ENCODE data around the gene SLC7A4. TPM values are rescaled to one million over a fixed set of nuclear protein-coding genes. Genes with fewer than 3 reads are reported as not detected.
"Not testable (repeated sequence)": the region's sequence is repeated elsewhere in the genome, so short reads cannot be mapped to it uniquely, and the experiment has no call there.

Gene SLC7A4
- total RNA-seq, 1 donor from 2014 or later, result 1.6 TPM

DNA sequence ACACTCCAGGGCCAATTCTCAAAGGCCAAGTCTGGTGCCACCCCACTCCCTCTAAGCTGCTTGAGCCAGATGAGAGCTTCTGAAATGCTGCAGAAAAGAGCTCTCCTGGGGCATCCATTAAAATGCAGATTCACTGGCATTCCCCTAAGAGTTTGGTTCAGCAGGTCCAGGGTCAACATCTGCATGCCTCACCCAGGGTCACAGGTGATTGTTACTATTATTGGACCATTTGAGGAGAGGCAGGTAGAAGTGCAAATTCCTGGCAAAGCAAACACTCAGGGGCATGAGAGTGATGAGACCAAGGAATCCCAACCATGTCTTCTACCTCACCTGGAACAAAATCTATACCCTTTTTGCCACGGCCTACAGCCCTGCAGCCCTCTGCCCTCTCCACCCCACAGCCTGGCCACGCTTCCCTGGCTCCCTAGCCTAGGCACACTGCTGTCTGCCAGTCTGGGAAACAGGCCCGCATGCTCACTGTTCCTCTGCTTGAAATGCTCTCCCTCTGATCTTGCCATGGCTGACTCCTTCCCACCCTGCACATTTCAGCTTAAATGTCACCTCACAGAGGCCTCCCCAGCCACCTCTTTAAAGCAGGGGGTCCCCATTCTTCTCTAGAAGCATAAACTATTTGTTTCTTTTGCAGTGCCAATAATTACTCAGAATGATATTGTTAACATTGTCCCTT is 21.8 kb downstream of the SLC7A4 start:
- Histone ChIP-seq H3K27ac (ENCODE audit: low read depth, low read length) (no peak overlapping the region), H3K36me3 (ENCODE audit: control insufficient read depth in 3 of 3, insufficient read depth in 3 of 3, low read length in 3 of 3) (no peaks in the 10 kb centered on the region), H3K4me1 (ENCODE audit: control insufficient read depth in 3 of 3, insufficient read depth in 3 of 3, low read length in 3 of 3) (peaks cover 7 to 17% (median 16%) of the 10 kb centered on the region in 3 donors), H3K4me3 (ENCODE audit: low read length in 3 of 3) (no peak overlapping the region), H3K9me3 (ENCODE audit: control insufficient read depth in 3 of 3, low read length in 3 of 3) (no peaks in the 10 kb centered on the region), H3K27me3 (ENCODE audit: control insufficient read depth in 3 of 3, insufficient read depth in 3 of 3, low read length in 3 of 3) (no peaks in the 10 kb centered on the region), H3K9ac (ENCODE audit: low read depth in 1 of 3, low read length in 3 of 3) (no peak overlapping the region)

DNA sequence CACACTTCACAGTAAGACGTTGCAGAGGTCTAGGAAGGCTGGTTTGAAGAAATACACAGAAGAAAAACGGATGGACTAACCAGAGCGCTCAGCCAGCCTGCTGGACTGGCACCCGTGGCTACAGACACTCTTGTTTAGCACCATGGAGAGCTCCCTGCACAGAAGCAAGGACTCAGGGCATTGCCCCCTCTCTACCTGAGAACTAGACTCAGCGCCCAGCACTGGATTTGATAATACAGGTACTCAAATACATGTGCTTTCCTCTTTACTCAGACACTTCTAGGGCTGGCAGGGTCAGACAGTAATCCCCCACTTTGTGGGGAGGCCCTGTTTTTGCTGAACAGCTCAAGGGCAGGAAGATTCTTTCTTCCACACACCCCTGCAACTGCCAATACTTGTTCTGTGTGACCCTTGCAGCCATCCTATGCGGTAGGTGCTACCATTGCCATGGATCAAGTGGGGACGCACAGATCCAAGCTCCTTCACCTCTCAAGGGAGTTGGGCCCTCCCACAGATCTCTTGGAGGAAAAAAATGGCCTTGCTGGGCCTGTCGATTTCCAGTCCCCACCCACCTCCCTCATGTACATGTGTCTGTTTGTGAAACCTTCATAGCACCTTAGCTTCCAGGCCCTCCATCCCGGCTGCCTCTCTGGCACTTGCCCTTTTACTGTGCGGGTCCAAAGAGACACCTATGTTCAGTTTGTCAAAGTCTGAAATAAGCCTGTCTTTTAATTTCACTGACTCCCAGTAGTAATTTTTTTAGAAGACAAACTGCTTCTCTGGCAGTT is 22.5 kb downstream of the SLC7A4 start:
- H3K9ac ChIP-seq (ENCODE audit: low read depth in 1 of 3, low read length in 3 of 3), result no peak overlapping the region

DNA sequence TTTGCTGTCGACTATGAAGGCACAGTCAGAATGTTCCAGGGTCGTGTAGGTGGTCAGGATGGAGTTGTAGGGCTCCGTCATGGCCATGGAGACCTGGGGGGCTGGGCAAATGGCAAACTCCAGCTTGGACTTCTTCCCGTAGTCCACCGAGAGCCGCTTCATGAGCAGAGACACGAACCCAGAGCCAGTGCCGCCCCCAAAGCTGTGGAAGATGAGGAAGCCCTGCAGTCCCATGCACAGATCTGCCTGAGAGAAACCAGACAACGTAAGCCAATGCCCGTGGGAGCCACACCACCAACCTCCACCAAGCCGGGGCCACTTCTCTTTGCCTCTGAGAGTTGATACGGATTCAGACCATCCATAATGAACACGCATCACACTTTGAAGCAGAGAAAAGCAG is 23.2 kb downstream of the SLC7A4 start:
- H3K9ac ChIP-seq (ENCODE audit: low read depth in 1 of 3, low read length in 3 of 3); H3K4me1 ChIP-seq (ENCODE audit: control insufficient read depth in 3 of 3, insufficient read depth in 3 of 3, low read length in 3 of 3): not testable (repeated sequence)

More for the DNA sequence above, 22.5 kb downstream of the SLC7A4 start:
- Histone ChIP-seq H3K27ac (ENCODE audit: low read depth, low read length) (no peak overlapping the region), H3K4me3 (ENCODE audit: low read length in 3 of 3) (no peak overlapping the region), H3K4me1 (ENCODE audit: control insufficient read depth in 3 of 3, insufficient read depth in 3 of 3, low read length in 3 of 3) (peaks cover 6 to 12% (median 11%) of the 10 kb centered on the region in 3 donors), H3K36me3 (ENCODE audit: control insufficient read depth in 3 of 3, insufficient read depth in 3 of 3, low read length in 3 of 3) (no peaks in the 10 kb centered on the region), H3K9me3 (ENCODE audit: control insufficient read depth in 3 of 3, low read length in 3 of 3) (no peaks in the 10 kb centered on the region), H3K27me3 (ENCODE audit: control insufficient read depth in 3 of 3, insufficient read depth in 3 of 3, low read length in 3 of 3) (no peaks in the 10 kb centered on the region)

DNA sequence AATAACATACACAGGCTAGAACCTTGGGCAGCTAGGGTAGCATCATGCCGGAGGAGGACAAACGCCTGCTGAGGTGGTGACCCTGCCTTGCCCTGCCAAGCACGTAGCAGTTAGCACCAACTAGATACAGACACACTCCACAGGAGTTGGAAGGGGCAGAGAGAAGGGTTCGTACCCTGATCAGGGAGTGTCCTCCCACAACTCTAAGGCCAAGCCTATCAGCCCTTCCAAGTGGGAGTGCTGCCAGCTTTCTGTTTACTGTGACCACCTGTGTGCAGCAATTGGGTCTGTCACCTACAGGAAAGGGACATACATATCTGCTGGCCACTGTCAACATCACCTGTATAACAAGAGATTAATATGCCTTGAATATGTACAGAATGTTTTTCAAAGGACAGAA is 28.6 kb downstream of the SLC7A4 start:
- Histone ChIP-seq H3K9ac (ENCODE audit: low read depth in 1 of 3, low read length in 3 of 3) (peak overlapping the region in 1 of 3 donors; percentile 43), H3K4me1 (ENCODE audit: control insufficient read depth in 3 of 3, insufficient read depth in 3 of 3, low read length in 3 of 3) (peaks cover 30 to 46% (median 35%) of the 10 kb centered on the region in 3 donors), H3K9me3 (ENCODE audit: control insufficient read depth in 3 of 3, low read length in 3 of 3) (no peaks in the 10 kb centered on the region), H3K27me3 (ENCODE audit: control insufficient read depth in 3 of 3, insufficient read depth in 3 of 3, low read length in 3 of 3) (no peaks in the 10 kb centered on the region), H3K27ac (ENCODE audit: low read depth, low read length) (no peak overlapping the region), H3K4me3 (ENCODE audit: low read length in 3 of 3) (peak overlapping the region in 2 of 3 donors; percentile 58 to 97), H3K36me3 (ENCODE audit: control insufficient read depth in 3 of 3, insufficient read depth in 3 of 3, low read length in 3 of 3) (peaks cover 13 to 18% (median 18%) of the 10 kb centered on the region in 3 donors)

More for the DNA sequence above, 23.2 kb downstream of the SLC7A4 start:
- H3K27ac ChIP-seq (ENCODE audit: low read depth, low read length); H3K27me3 ChIP-seq (ENCODE audit: control insufficient read depth in 3 of 3, insufficient read depth in 3 of 3, low read length in 3 of 3); H3K9me3 ChIP-seq (ENCODE audit: control insufficient read depth in 3 of 3, low read length in 3 of 3); H3K36me3 ChIP-seq (ENCODE audit: control insufficient read depth in 3 of 3, insufficient read depth in 3 of 3, low read length in 3 of 3); H3K4me3 ChIP-seq (ENCODE audit: low read length in 3 of 3): not testable (repeated sequence)

DNA sequence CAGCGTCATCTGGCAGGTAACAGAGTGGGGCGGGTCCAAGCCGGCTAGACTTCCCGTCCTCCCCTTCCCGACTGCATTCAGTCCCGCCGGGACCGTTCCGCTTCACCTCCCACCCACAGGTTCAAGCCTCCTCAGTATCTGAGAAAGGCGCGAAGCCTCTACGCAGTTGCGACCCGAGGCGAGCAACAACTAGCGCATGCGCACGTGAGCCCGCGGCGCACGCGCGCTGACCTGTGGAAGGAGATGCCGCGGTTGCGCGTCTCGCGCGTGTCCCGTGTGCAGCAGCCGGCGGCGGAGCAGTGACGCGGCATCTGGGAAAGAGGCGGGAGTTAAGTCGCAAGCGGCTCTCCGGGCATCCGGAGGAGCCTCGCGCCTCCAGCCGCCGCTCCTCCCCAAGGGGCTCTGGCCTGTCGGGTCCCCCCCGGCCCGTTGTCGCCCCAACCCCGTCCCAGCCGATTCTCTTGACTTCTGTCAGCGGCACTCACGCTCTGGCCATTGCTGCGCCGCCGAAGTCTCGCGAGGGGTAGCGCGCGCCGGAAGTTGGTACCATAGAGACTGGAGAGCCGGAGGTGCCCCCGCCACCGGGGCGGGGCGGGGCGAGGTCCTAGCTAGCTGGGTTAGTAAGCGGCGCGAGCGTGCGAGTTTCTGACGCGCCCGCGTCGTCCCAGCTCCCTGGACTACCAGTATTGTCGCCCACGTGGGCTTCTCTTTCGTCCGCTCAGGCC is 30.6 kb downstream of the SLC7A4 start, which contains the start of gene THAP7:
THAP7 (minus strand) TSS at position 518 of the 725 bp plus-strand sequence; CDS start at position 311, 207 bp downstream.
- H3K27ac ChIP-seq (ENCODE audit: low read depth, low read length), result peak within 1 kb of the TSS; percentile 98
- peak within 1 kb of the TSS; percentile 95 to 96 (median 95) for H3K9ac ChIP-seq (ENCODE audit: low read depth in 1 of 3, low read length in 3 of 3)
- no peaks in the 10 kb centered on the region for H3K27me3 ChIP-seq (ENCODE audit: control insufficient read depth in 3 of 3, insufficient read depth in 3 of 3, low read length in 3 of 3)
- peaks cover 29 to 31% (median 31%) of the 10 kb centered on the region in 3 donors for H3K36me3 ChIP-seq (ENCODE audit: control insufficient read depth in 3 of 3, insufficient read depth in 3 of 3, low read length in 3 of 3)
- peak within 1 kb of the TSS; percentile 87 to 97 (median 94) for H3K4me3 ChIP-seq (ENCODE audit: low read length in 3 of 3)
- no peaks in the 10 kb centered on the region for H3K9me3 ChIP-seq (ENCODE audit: control insufficient read depth in 3 of 3, low read length in 3 of 3)
- H3K4me1 ChIP-seq (ENCODE audit: control insufficient read depth in 3 of 3, insufficient read depth in 3 of 3, low read length in 3 of 3), result peaks cover 30 to 46% (median 37%) of the 10 kb centered on the region in 3 donors

DNA sequence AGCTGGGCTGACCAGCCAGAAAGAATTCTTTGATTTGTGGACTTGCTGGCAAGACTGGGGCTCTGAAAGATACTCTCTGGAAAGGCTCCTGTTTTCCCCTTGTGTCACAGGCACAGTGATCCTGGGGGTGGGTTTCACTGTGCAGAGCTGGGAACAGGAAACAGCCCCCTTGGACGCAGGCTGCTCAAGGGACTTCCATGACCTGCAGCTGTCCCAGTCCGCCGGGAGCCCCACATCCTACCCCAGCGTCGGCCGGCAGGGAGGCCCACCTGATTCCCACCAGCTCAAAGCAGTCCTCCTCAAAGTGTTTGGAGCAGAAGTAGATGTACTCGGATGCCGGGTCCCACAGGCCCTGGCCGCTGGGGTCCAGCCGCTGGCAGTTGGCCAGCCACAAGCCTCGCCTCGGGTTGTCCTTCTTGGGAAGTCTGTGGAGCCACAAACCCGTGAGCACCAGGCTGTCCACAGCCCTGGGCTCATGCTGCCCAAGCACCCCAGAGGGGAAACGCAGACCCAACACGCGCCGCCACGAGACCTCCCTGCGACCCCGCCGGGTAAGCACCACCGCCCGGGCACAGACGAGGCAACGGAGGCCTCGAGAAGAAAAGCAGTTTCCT is 31.3 kb downstream of the SLC7A4 start:
- Histone ChIP-seq H3K4me1 (ENCODE audit: control insufficient read depth in 3 of 3, insufficient read depth in 3 of 3, low read length in 3 of 3) (peaks cover 30 to 46% (median 37%) of the 10 kb centered on the region in 3 donors), H3K4me3 (ENCODE audit: low read length in 3 of 3) (peak overlapping the region; percentile 87 to 97 (median 94)), H3K9ac (ENCODE audit: low read depth in 1 of 3, low read length in 3 of 3) (peak overlapping the region; percentile 95 to 96 (median 95)), H3K9me3 (ENCODE audit: control insufficient read depth in 3 of 3, low read length in 3 of 3) (no peaks in the 10 kb centered on the region), H3K27me3 (ENCODE audit: control insufficient read depth in 3 of 3, insufficient read depth in 3 of 3, low read length in 3 of 3) (no peaks in the 10 kb centered on the region), H3K27ac (ENCODE audit: low read depth, low read length) (peak overlapping the region; percentile 98), H3K36me3 (ENCODE audit: control insufficient read depth in 3 of 3, insufficient read depth in 3 of 3, low read length in 3 of 3) (peaks cover 35 to 36% (median 35%) of the 10 kb centered on the region in 3 donors)

DNA sequence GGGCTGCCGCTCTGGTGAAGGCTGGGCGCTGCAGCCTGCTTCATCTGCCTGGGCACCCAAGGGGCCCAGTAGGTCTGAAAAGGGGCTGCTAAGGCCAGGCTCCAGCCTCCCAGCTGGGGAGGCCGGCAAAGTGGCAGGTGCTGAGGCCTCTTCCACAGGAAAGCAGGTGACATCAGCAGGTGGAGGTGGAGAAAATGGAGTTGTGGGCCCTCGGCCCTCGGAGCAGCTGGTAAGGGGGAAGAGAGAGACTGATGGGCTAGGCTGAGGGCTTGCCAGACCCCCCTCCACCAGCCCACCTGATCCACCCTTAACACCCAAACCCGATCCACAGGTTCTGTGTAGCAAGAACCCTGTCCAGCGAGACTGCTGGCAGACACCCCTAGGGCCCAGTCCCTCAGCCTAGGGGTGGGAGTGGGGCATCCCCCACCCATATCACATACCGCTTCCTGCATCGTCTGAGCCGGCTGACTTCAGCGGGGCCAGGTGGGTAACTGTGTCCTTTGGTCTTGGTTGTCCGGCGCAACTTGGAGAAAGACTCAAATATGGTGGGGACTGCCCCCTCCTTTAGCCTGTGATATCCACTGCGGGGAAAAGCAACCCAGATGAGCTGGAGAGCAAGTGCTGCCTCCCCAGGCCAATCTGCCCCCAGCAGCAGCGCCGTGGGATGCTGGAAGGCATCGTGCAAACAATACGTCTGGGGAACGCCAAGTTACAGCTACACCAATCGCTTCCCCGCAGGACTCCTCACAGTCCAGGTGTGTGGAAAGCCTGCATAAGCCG is 32.0 kb downstream of the SLC7A4 start:
- Histone ChIP-seq H3K9ac (ENCODE audit: low read depth in 1 of 3, low read length in 3 of 3) (peak overlapping the region; percentile 95 to 96 (median 95)), H3K36me3 (ENCODE audit: control insufficient read depth in 3 of 3, insufficient read depth in 3 of 3, low read length in 3 of 3) (peaks cover 38 to 41% (median 39%) of the 10 kb centered on the region in 3 donors), H3K9me3 (ENCODE audit: control insufficient read depth in 3 of 3, low read length in 3 of 3) (no peaks in the 10 kb centered on the region), H3K27ac (ENCODE audit: low read depth, low read length) (peak overlapping the region; percentile 98), H3K27me3 (ENCODE audit: control insufficient read depth in 3 of 3, insufficient read depth in 3 of 3, low read length in 3 of 3) (no peaks in the 10 kb centered on the region), H3K4me1 (ENCODE audit: control insufficient read depth in 3 of 3, insufficient read depth in 3 of 3, low read length in 3 of 3) (peaks cover 30 to 46% (median 37%) of the 10 kb centered on the region in 3 donors), H3K4me3 (ENCODE audit: low read length in 3 of 3) (peak overlapping the region; percentile 87 to 97 (median 94))

DNA sequence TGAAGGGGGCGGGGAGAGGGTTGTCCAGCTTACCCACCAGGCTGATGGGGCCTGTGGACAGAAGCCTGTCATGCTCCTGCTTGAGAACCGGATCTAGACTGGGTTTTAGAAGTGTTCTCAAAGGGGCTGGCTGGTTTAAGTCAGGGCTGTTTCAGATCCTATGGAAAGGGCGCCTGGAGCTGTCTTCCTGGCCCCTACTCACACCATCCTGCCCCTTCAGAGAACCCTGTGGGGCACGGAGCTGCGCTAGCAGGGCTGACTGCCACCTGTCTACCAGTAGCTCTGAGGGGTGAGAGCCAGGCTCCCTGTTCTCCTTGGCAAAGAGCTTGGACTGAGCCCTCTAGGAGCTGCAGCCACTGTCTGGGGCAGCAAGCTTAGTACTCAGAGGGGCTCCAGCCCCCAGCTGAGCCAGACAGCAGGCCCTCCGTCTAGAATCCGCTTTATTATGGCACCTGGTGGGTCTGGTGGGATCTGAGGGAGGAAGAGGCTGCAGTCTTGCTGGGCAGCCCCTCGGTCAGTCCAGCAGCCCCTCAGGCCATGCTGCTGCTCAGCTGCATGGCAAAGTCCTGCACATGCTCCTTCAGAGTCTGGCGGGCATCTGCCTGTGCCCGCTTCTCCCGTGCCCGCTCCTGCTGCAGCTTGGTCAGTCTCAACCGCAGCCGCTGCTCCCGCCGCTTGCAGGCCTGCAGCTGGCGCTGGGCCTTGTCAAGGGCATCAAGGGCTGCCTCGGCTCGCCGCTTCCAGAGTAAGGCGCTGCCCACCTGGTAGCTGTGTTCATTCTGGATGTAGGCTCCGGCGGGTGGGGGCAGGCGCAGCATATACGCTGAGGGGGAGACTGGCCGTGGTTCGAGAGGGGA is 32.8 kb downstream of the SLC7A4 start:
- H3K36me3 ChIP-seq (ENCODE audit: control insufficient read depth in 3 of 3, insufficient read depth in 3 of 3, low read length in 3 of 3), result peaks cover 40 to 44% (median 41%) of the 10 kb centered on the region in 3 donors
- peak overlapping the region in 2 of 3 donors; percentile 20 to 95 for H3K9ac ChIP-seq (ENCODE audit: low read depth in 1 of 3, low read length in 3 of 3)

More for the DNA sequence above, 32.8 kb downstream of the SLC7A4 start:
- Histone ChIP-seq H3K9me3 (ENCODE audit: control insufficient read depth in 3 of 3, low read length in 3 of 3) (no peaks in the 10 kb centered on the region), H3K4me1 (ENCODE audit: control insufficient read depth in 3 of 3, insufficient read depth in 3 of 3, low read length in 3 of 3) (peaks cover 30 to 46% (median 37%) of the 10 kb centered on the region in 3 donors), H3K27ac (ENCODE audit: low read depth, low read length) (no peak overlapping the region), H3K4me3 (ENCODE audit: low read length in 3 of 3) (no peak overlapping the region), H3K27me3 (ENCODE audit: control insufficient read depth in 3 of 3, insufficient read depth in 3 of 3, low read length in 3 of 3) (no peaks in the 10 kb centered on the region)

All from skeletal muscle tissue (tissue), 4 donors.